A549 (cell line): ENCODE data around the gene DOCK6. TPM values are rescaled to one million over a fixed set of nuclear protein-coding genes. Genes with fewer than 3 reads are reported as not detected.

Source experiments
- BHLHE40 ChIP-seq: IDR thresholded peaks from 2 replicates; pipeline ENCODE4 v1.6.1; 2012; ENCODE audit warnings: low read depth, low read length, inconsistent platforms
- EHF ChIP-seq: fragments of 250-450 bp; sonication (Bioruptor Pico); IDR thresholded peaks from 2 replicates; pipeline ENCODE4 v1.5.0; 2020; ENCODE audit warnings: mild to moderate bottlenecking
- EHMT2 ChIP-seq: fragments of 200-600 bp; sonication (generic); IDR thresholded peaks from 2 replicates; pipeline ENCODE4 v1.6.1; 2016; ENCODE audit warnings: antibody characterized with exemption, low read depth, mild to moderate bottlenecking, moderate library complexity
- HDAC2 ChIP-seq: fragments of 200-600 bp; sonication (generic); IDR thresholded peaks from 2 replicates; pipeline ENCODE4 v1.6.1; 2016
- HOXA7 ChIP-seq: fragments of 250-450 bp; sonication (Bioruptor Pico); IDR thresholded peaks from 2 replicates; pipeline ENCODE4 v1.5.0; 2020; ENCODE audit warnings: mild to moderate bottlenecking, moderate library complexity
- HOXB5 ChIP-seq: fragments of 250-450 bp; sonication (Bioruptor Pico); IDR thresholded peaks from 2 replicates; pipeline ENCODE4 v1.5.0; 2020; ENCODE audit warnings: mild to moderate bottlenecking, moderate library complexity
- JUNB ChIP-seq: fragments of >200 bp; sonication (Bioruptor Twin); formaldehyde crosslinking; IDR thresholded peaks from 2 replicates; pipeline ENCODE4 v1.6.1; 2016
- MAZ ChIP-seq: fragments of 150-350 bp; IDR thresholded peaks from 2 replicates; pipeline ENCODE4 v1.6.1; 2014; ENCODE audit warnings: antibody characterized with exemption, low read depth, low read length, borderline replicate concordance
- MYC ChIP-seq: IDR thresholded peaks from 2 replicates; pipeline ENCODE4 v1.6.1; 2012; ENCODE audit warnings: mild to moderate bottlenecking, inconsistent platforms, low read length, improper control_type of control experiment, borderline replicate concordance
- NPAS2 ChIP-seq: fragments of 250-450 bp; sonication (Bioruptor Pico); IDR thresholded peaks from 2 replicates; pipeline ENCODE4 v1.8.0; 2022; ENCODE audit warnings: mild to moderate bottlenecking, moderate library complexity, borderline replicate concordance
- PHF8 ChIP-seq: fragments of 200-600 bp; sonication (generic); IDR thresholded peaks from 2 replicates; pipeline ENCODE4 v1.6.1; 2016; ENCODE audit warnings: low read depth, mild to moderate bottlenecking, antibody characterized with exemption, moderate library complexity, borderline replicate concordance
- POLR2AphosphoS2 ChIP-seq: conservative IDR thresholded peaks from 2 replicates; pipeline ENCODE4 v1.6.1; 2012; ENCODE audit warnings: low read length, improper control_type of control experiment, inconsistent platforms
- RARB ChIP-seq: fragments of 250-450 bp; sonication (Bioruptor Pico); IDR thresholded peaks from 2 replicates; pipeline ENCODE4 v1.8.0; 2021; ENCODE audit warnings: mild to moderate bottlenecking, moderate library complexity
- RCOR1 ChIP-seq: fragments of 150-350 bp; IDR thresholded peaks from 2 replicates; pipeline ENCODE4 v1.6.1; 2014; ENCODE audit warnings: antibody characterized with exemption, low read length, low read depth
- RFX5 ChIP-seq: fragments of 450-650 bp; IDR thresholded peaks from 2 replicates; pipeline ENCODE4 v1.7.1; 2014; ENCODE audit warnings: antibody characterized with exemption, mild to moderate bottlenecking, moderate library complexity
- RNF2 ChIP-seq: fragments of 200-600 bp; sonication (generic); IDR thresholded peaks from 2 replicates; pipeline ENCODE4 v1.6.1; 2016; ENCODE audit warnings: low read depth, mild to moderate bottlenecking, antibody characterized with exemption, moderate library complexity, borderline replicate concordance
- TFCP2L1 ChIP-seq: fragments of 250-450 bp; sonication (Bioruptor Pico); IDR thresholded peaks from 2 replicates; pipeline ENCODE4 v1.5.0; 2021; ENCODE audit warnings: mild to moderate bottlenecking
- polyA plus RNA-seq, 4 experiments: library from polyadenylated mRNA; depleted of rRNA in 3 of 4; stranded (reverse); fragments of >200 nt; fragmentation: RNase III in 1 of 4; extraction: RNeasy Plus Mini Kit Qiagen cat#74134 plus additional on column Dnase treatment in 1 of 4; gene quantifications; 2 replicates in 3 of 4; 3 replicates in 1 of 4; pipeline ENCODE4 v1.2.3, GENCODE V29; 2011 to 2017
- TF ChIP-seq, protein P1 (sequence below): IDR thresholded peaks from 2 replicates; pipeline ENCODE4 v1.6.1; 2012
- TF ChIP-seq, protein P2 (sequence below): fragments of >200 bp; sonication (Bioruptor Twin); formaldehyde crosslinking; IDR thresholded peaks from 2 replicates; pipeline ENCODE4 v1.6.1; 2016
- TF ChIP-seq, protein P3 (sequence below): fragments of 200-600 bp; sonication (generic); IDR thresholded peaks from 2 replicates; pipeline ENCODE4 v1.6.1; 2016; ENCODE audit warnings: antibody characterized with exemption, mild to moderate bottlenecking, moderate library complexity
- TF ChIP-seq, protein P4 (sequence below): fragments of 150-350 bp; IDR thresholded peaks from 2 replicates; pipeline ENCODE4 v1.6.1; 2014; ENCODE audit warnings: low read depth, mild to moderate bottlenecking, low read length
- TF ChIP-seq, protein P5 (sequence below): IDR thresholded peaks from 2 replicates; pipeline ENCODE4 v1.6.1; 2012

DOCK6 gene
- polyA plus RNA-seq, 2 of the 4 experiments (the other 2 are of a cell fraction): 7.6 to 8.0 TPM

DNA sequence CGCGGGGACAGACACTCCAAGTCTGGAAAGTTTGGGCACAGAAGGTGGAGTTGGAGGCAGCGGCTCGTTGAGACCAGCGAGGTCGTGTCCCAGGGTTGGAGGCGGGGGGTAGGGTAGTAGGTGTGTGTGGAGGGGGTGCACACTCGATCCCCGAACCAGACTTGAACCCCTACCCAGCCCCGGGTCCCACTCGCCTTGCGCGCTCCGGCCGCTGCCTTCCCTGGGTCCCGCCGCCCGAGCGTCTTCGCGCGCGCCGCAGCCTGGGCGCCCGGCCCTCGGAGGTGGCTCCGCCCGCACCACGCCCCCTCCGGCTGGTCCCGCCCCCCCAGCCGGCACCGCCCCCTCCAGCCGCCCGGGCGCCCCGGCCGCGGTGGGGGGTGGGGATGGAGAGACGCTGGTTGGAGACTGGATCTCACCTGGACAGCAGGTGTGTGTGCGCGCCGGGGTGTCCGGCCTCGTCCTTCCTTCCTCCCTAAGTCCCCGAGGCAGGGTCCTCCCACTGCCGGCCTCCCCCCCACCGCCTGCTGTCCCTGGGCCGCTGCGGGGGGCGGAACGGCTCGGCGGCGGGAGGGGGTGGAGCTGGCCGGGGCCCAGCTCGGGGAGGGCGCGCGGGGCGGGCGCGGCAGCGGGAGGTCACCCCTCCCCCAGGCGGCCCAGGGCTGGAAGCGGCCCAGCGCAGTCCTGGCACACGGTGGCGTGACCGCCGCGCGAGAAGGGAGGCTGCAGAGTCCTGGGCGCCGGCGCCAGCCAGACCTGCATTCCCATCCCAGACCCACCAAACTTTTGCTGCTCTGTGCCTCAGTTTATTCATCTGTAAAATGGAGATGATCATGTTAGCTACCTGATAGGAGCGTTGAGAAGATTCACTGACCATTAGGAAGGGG, 64.8 kb downstream of the DOCK6 start, which contains the start of gene KANK2 (continued):
- TF ChIP-seq, protein P1, sequence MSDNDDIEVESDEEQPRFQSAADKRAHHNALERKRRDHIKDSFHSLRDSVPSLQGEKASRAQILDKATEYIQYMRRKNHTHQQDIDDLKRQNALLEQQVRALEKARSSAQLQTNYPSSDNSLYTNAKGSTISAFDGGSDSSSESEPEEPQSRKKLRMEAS: peak; percentile 36; the same call in 1 of the 2 replicates
- TF ChIP-seq JUNB (no peak), EHF (CRISPR knock-in tag) (no peak), HOXA7 (no peak), RARB (no peak), MAZ (no peak), RCOR1 (no peak), POLR2AphosphoS2 (no peak), BHLHE40 (no peak), EHMT2 (no peak), TFCP2L1 (no peak), HDAC2 (peak; percentile 88), RNF2 (no peak), NPAS2 (no peak), HOXB5 (no peak), PHF8 (no peak), MYC (no peak), RFX5 (no peak)
- TF ChIP-seq, protein P2, sequence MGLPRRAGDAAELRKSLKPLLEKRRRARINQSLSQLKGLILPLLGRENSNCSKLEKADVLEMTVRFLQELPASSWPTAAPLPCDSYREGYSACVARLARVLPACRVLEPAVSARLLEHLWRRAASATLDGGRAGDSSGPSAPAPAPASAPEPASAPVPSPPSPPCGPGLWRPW: no peak
- TF ChIP-seq, protein P3, sequence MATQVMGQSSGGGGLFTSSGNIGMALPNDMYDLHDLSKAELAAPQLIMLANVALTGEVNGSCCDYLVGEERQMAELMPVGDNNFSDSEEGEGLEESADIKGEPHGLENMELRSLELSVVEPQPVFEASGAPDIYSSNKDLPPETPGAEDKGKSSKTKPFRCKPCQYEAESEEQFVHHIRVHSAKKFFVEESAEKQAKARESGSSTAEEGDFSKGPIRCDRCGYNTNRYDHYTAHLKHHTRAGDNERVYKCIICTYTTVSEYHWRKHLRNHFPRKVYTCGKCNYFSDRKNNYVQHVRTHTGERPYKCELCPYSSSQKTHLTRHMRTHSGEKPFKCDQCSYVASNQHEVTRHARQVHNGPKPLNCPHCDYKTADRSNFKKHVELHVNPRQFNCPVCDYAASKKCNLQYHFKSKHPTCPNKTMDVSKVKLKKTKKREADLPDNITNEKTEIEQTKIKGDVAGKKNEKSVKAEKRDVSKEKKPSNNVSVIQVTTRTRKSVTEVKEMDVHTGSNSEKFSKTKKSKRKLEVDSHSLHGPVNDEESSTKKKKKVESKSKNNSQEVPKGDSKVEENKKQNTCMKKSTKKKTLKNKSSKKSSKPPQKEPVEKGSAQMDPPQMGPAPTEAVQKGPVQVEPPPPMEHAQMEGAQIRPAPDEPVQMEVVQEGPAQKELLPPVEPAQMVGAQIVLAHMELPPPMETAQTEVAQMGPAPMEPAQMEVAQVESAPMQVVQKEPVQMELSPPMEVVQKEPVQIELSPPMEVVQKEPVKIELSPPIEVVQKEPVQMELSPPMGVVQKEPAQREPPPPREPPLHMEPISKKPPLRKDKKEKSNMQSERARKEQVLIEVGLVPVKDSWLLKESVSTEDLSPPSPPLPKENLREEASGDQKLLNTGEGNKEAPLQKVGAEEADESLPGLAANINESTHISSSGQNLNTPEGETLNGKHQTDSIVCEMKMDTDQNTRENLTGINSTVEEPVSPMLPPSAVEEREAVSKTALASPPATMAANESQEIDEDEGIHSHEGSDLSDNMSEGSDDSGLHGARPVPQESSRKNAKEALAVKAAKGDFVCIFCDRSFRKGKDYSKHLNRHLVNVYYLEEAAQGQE: no peak
- TF ChIP-seq, protein P4, sequence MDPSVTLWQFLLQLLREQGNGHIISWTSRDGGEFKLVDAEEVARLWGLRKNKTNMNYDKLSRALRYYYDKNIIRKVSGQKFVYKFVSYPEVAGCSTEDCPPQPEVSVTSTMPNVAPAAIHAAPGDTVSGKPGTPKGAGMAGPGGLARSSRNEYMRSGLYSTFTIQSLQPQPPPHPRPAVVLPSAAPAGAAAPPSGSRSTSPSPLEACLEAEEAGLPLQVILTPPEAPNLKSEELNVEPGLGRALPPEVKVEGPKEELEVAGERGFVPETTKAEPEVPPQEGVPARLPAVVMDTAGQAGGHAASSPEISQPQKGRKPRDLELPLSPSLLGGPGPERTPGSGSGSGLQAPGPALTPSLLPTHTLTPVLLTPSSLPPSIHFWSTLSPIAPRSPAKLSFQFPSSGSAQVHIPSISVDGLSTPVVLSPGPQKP: no peak
- TF ChIP-seq, protein P5, sequence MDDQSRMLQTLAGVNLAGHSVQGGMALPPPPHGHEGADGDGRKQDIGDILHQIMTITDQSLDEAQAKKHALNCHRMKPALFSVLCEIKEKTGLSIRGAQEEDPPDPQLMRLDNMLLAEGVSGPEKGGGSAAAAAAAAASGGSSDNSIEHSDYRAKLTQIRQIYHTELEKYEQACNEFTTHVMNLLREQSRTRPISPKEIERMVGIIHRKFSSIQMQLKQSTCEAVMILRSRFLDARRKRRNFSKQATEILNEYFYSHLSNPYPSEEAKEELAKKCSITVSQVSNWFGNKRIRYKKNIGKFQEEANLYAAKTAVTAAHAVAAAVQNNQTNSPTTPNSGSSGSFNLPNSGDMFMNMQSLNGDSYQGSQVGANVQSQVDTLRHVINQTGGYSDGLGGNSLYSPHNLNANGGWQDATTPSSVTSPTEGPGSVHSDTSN: no peak
